GM18511 (cell line): ENCODE data around the gene CTNNA2.
A peak's percentile ranks its signal among the peaks of the same experiment; 100 is the strongest.
"Not testable (repeated sequence)": the region's sequence is repeated elsewhere in the genome, so short reads cannot be mapped to it uniquely, and the experiment has no call there.

Experiments used
- ATAC-seq: cut with Tn5 transposase; IDR thresholded peaks from one replicate; pipeline ENCODE4 v1.9.1; 2021; ENCODE audit warnings: mild to moderate bottlenecking, moderate library complexity; ENCODE audit not compliant: unreplicated experiment

CTNNA2 gene

GRCh38 chr2:80061881-80062280 is 549.0 kb downstream of the CTNNA2 start:
- ATAC-seq, result no peak

- no peak for ATAC-seq
These were observed 549.4 kb downstream of the CTNNA2 start for GRCh38 chr2:80062298-80062697.

GRCh38 chr2:80068038-80068731 is 555.3 kb downstream of the CTNNA2 start:
- ATAC-seq, result no peak

- ATAC-seq, result no peak
These were observed 557.7 kb downstream of the CTNNA2 start for GRCh38 chr2:80070587-80070986.

GRCh38 chr2:80071941-80072340 is 559.1 kb downstream of the CTNNA2 start:
- ATAC-seq, result no peak

GRCh38 chr2:80073134-80073561 is 560.3 kb downstream of the CTNNA2 start:
- peak; percentile 80 for ATAC-seq

- ATAC-seq, result no peak
These were observed 561.6 kb downstream of the CTNNA2 start for GRCh38 chr2:80074321-80075070.

GRCh38 chr2:80075719-80076118 is 562.9 kb downstream of the CTNNA2 start:
- ATAC-seq, result no peak

- no peak for ATAC-seq
These were observed 565.6 kb downstream of the CTNNA2 start for GRCh38 chr2:80078290-80079036.

GRCh38 chr2:80080957-80081356 is 568.1 kb downstream of the CTNNA2 start:
- ATAC-seq, result no peak

GRCh38 chr2:80086831-80087230 is 574.0 kb downstream of the CTNNA2 start:
- no peak for ATAC-seq

- no peak for ATAC-seq
These were observed 578.4 kb downstream of the CTNNA2 start for GRCh38 chr2:80091237-80091636.

GRCh38 chr2:80092474-80092873 is 579.6 kb downstream of the CTNNA2 start:
- no peak for ATAC-seq

- ATAC-seq, result not testable (repeated sequence)
These were observed 585.7 kb downstream of the CTNNA2 start for GRCh38 chr2:80098503-80098902.

GRCh38 chr2:80102026-80102425 is 589.2 kb downstream of the CTNNA2 start:
- no peak for ATAC-seq

- no peak for ATAC-seq
These were observed 592.3 kb downstream of the CTNNA2 start for GRCh38 chr2:80105015-80105640.

- no peak for ATAC-seq
These were observed 598.3 kb downstream of the CTNNA2 start for GRCh38 chr2:80111185-80111584.

GRCh38 chr2:80112790-80113189 is 599.9 kb downstream of the CTNNA2 start:
- no peak for ATAC-seq

- ATAC-seq, result no peak
These were observed 600.5 kb downstream of the CTNNA2 start for GRCh38 chr2:80113399-80113798.

- no peak for ATAC-seq
These were observed 602.0 kb downstream of the CTNNA2 start for GRCh38 chr2:80114812-80115211.

- ATAC-seq, result no peak
These were observed 604.5 kb downstream of the CTNNA2 start for GRCh38 chr2:80117401-80117800.
